ENCODE results near the gene TSPAN9.

- TF ChIP-seq EZH2 (IDR thresholded peaks at IDR 0.05) = no peak
- no peak for TF ChIP-seq CTCF (IDR thresholded peaks at IDR 0.05)
These were observed 212.5 kb downstream of the TSPAN9 start for GRCh38 chr12:3289702-3290101.
